ENCODE data around the gene USP15.

The USP15 gene

GRCh38 chr12:62285284-62285683 lies 25.1 kb downstream of the USP15 start:
- DNase-seq, result no peak

- DNase-seq, result no peak
These were observed 28.1 kb downstream of the USP15 start for GRCh38 chr12:62288328-62288727.

GRCh38 chr12:62290846-62291245 lies 30.6 kb downstream of the USP15 start:
- no peak for DNase-seq

GRCh38 chr12:62291864-62292760 lies 31.9 kb downstream of the USP15 start:
- DNase-seq, result no peak

GRCh38 chr12:62292761-62293344 lies 32.6 kb downstream of the USP15 start:
- no peak for DNase-seq

GRCh38 chr12:62294378-62294777 lies 34.2 kb downstream of the USP15 start:
- DNase-seq, result no peak

- no peak for DNase-seq
These were observed 35.8 kb downstream of the USP15 start for GRCh38 chr12:62296001-62296400.

- DNase-seq, result no peak
These were observed 37.1 kb downstream of the USP15 start for GRCh38 chr12:62297321-62297720.

- no peak for DNase-seq
These were observed 39.4 kb downstream of the USP15 start for GRCh38 chr12:62299617-62300016.

- DNase-seq, result no peak
These were observed 41.0 kb downstream of the USP15 start for GRCh38 chr12:62301080-62301798.

GRCh38 chr12:62301799-62302133 lies 41.6 kb downstream of the USP15 start:
- DNase-seq, result no peak

GRCh38 chr12:62304560-62304959 lies 44.4 kb downstream of the USP15 start:
- no peak for DNase-seq

GRCh38 chr12:62305778-62306177 lies 45.6 kb downstream of the USP15 start:
- DNase-seq, result no peak

GRCh38 chr12:62306569-62307530 lies 46.6 kb downstream of the USP15 start:
- no peak for DNase-seq

- no peak for DNase-seq
These were observed 48.0 kb downstream of the USP15 start for GRCh38 chr12:62308201-62308600.

- no peak for DNase-seq
These were observed 53.6 kb downstream of the USP15 start for GRCh38 chr12:62313727-62314380.

- DNase-seq, result no peak
These were observed 56.8 kb downstream of the USP15 start for GRCh38 chr12:62317017-62317416.

GRCh38 chr12:62319058-62319457 lies 58.9 kb downstream of the USP15 start:
- DNase-seq, result no peak

- DNase-seq, result no peak
These were observed 59.9 kb downstream of the USP15 start for GRCh38 chr12:62320054-62320453.

- no peak for DNase-seq
These were observed 63.2 kb downstream of the USP15 start for GRCh38 chr12:62323386-62323785.

- DNase-seq, result no peak
These were observed 68.2 kb downstream of the USP15 start for GRCh38 chr12:62328296-62328921.

GRCh38 chr12:62331306-62331705 lies 71.1 kb downstream of the USP15 start:
- DNase-seq, result no peak
